ENCODE results near the gene RNLS.

- TF ChIP-seq RCOR1 (IDR thresholded peaks at IDR 0.05; ENCODE audit: insufficient replicate concordance, low read length) (no peak), CTCF (conservative IDR thresholded peaks at IDR 0.05; ENCODE audit: low read depth, low read length) (no peak), RFX5 (IDR thresholded peaks at IDR 0.05; ENCODE audit: low read depth, low read length) (no peak), POLR2A (IDR thresholded peaks at IDR 0.05; ENCODE audit: low read depth, low read length) (no peak), BHLHE40 (IDR thresholded peaks at IDR 0.05; ENCODE audit: low read depth, low read length) (no peak), MAZ (IDR thresholded peaks at IDR 0.05; ENCODE audit: borderline replicate concordance, low read depth, low read length) (no peak), ELK1 (IDR thresholded peaks at IDR 0.05; ENCODE audit: borderline replicate concordance, low read depth, low read length) (no peak), SMC3 (IDR thresholded peaks at IDR 0.05; ENCODE audit: low read depth, low read length) (no peak), CEBPB (IDR thresholded peaks at IDR 0.05; ENCODE audit: low read depth, low read length) (no peak), RAD21 (IDR thresholded peaks at IDR 0.05; ENCODE audit: low read length) (no peak), NFE2L2 (IDR thresholded peaks at IDR 0.05; ENCODE audit: low read depth, low read length) (no peak)
- TF ChIP-seq, protein P1, sequence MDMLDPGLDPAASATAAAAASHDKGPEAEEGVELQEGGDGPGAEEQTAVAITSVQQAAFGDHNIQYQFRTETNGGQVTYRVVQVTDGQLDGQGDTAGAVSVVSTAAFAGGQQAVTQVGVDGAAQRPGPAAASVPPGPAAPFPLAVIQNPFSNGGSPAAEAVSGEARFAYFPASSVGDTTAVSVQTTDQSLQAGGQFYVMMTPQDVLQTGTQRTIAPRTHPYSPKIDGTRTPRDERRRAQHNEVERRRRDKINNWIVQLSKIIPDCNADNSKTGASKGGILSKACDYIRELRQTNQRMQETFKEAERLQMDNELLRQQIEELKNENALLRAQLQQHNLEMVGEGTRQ (IDR thresholded peaks at IDR 0.05; ENCODE audit: low read depth, low read length), result no peak
Observed at GRCh38 chr10:88458209-88458608, 124.9 kb downstream of the RNLS start.

Data from IMR-90 (cell line).